Stimulated activated CD8-positive, alpha-beta memory T cell treated with anti-CD3 and anti-CD28 coated beads, Interleukin-7, amount 100 ng/mL, for 24 hours (primary cell): ENCODE results near the gene MRRF.

Source experiments
- DNase-seq: peaks from one replicate; pipeline ENCODE4 v3.0.0-alpha.2; 2020; ENCODE audit warnings: low read depth

The MRRF gene

GRCh38 chr9:122228568-122229484 lies 35.9 kb upstream of the MRRF start, which contains the start of gene LHX6:
Gene LHX6 (minus strand): TSS chr9:122228957. CDS start chr9:122228740, 217 bp downstream.
- DNase-seq = no peak

GRCh38 chr9:122229485-122229837 lies 35.2 kb upstream of the MRRF start:
- DNase-seq = no peak

GRCh38 chr9:122232796-122233306 lies 31.8 kb upstream of the MRRF start:
- DNase-seq = no peak

GRCh38 chr9:122234022-122234748 lies 30.5 kb upstream of the MRRF start:
- DNase-seq = no peak

GRCh38 chr9:122236681-122237080 lies 28.0 kb upstream of the MRRF start:
- no peak for DNase-seq

GRCh38 chr9:122239722-122240121 lies 25.0 kb upstream of the MRRF start:
- no peak for DNase-seq

GRCh38 chr9:122244349-122244748 lies 20.3 kb upstream of the MRRF start:
- no peak for DNase-seq

- DNase-seq = no peak
Measured at GRCh38 chr9:122246666-122247065, 18.0 kb upstream of the MRRF start.

- DNase-seq = no peak
Measured at GRCh38 chr9:122248448-122248865, 16.2 kb upstream of the MRRF start.

- DNase-seq = no peak
Measured at GRCh38 chr9:122251351-122251750, 13.3 kb upstream of the MRRF start.

- DNase-seq = no peak
Measured at GRCh38 chr9:122252796-122253195, 11.9 kb upstream of the MRRF start.

GRCh38 chr9:122254761-122255160 lies 9.9 kb upstream of the MRRF start:
- no peak for DNase-seq

- no peak for DNase-seq
Measured at GRCh38 chr9:122256206-122256605, 8.5 kb upstream of the MRRF start.

GRCh38 chr9:122258886-122259415 lies 5.7 kb upstream of the MRRF start:
- DNase-seq = no peak

- no peak for DNase-seq
Measured at GRCh38 chr9:122261469-122261881, 3.2 kb upstream of the MRRF start.

GRCh38 chr9:122262073-122262472 lies 2.6 kb upstream of the MRRF start:
- DNase-seq = no peak

GRCh38 chr9:122263699-122264349 lies 858 bp upstream of the MRRF start:
- DNase-seq = no peak

GRCh38 chr9:122265149-122265915 lies 650 bp downstream of the MRRF start:
- no peak for DNase-seq

GRCh38 chr9:122268041-122268814 lies 3.5 kb downstream of the MRRF start:
- no peak for DNase-seq

GRCh38 chr9:122274055-122274454 lies 9.4 kb downstream of the MRRF start:
- no peak for DNase-seq

- no peak for DNase-seq
Measured at GRCh38 chr9:122276096-122276495, 11.4 kb downstream of the MRRF start.
